Measurements from ENCODE around the gene KCNK7.

KCNK7 gene

GRCh38 chr11:65627202-65627601 lies 31.6 kb upstream of the KCNK7 start:
- no peak for DNase-seq (ENCODE audit: low read depth)

GRCh38 chr11:65625628-65626342 lies 30.2 kb upstream of the KCNK7 start:
- no peak for DNase-seq (ENCODE audit: low read depth)

GRCh38 chr11:65624931-65625627 lies 29.5 kb upstream of the KCNK7 start:
- DNase-seq (ENCODE audit: low read depth), result no peak

GRCh38 chr11:65623852-65624616 lies 28.4 kb upstream of the KCNK7 start:
- no peak for DNase-seq (ENCODE audit: low read depth)

- no peak for DNase-seq (ENCODE audit: low read depth)
These were observed 27.6 kb upstream of the KCNK7 start for GRCh38 chr11:65623177-65623576.

- no peak for DNase-seq (ENCODE audit: low read depth)
These were observed 26.4 kb upstream of the KCNK7 start for GRCh38 chr11:65622011-65622410.

- no peak for DNase-seq (ENCODE audit: low read depth)
These were observed 25.9 kb upstream of the KCNK7 start for GRCh38 chr11:65621460-65621859.

- DNase-seq (ENCODE audit: low read depth), result no peak
These were observed 25.1 kb upstream of the KCNK7 start for GRCh38 chr11:65620666-65621065.

- no peak for DNase-seq (ENCODE audit: low read depth)
These were observed 23.8 kb upstream of the KCNK7 start for GRCh38 chr11:65619281-65619928.

GRCh38 chr11:65618763-65619162 lies 23.2 kb upstream of the KCNK7 start:
- no peak for DNase-seq (ENCODE audit: low read depth)

- no peak for DNase-seq (ENCODE audit: low read depth)
These were observed 22.6 kb upstream of the KCNK7 start for GRCh38 chr11:65617990-65618751.

- no peak for DNase-seq (ENCODE audit: low read depth)
These were observed 21.7 kb upstream of the KCNK7 start for GRCh38 chr11:65617136-65617850.

- no peak for DNase-seq (ENCODE audit: low read depth)
These were observed 21.0 kb upstream of the KCNK7 start for GRCh38 chr11:65616575-65617001.

GRCh38 chr11:65615950-65616574 lies 20.5 kb upstream of the KCNK7 start:
- no peak for DNase-seq (ENCODE audit: low read depth)

- peak; percentile 100 for DNase-seq (ENCODE audit: low read depth)
These were observed 19.8 kb upstream of the KCNK7 start, which contains the start of gene PCNX3 for GRCh38 chr11:65615229-65615949. TSS of gene PCNX3 (plus strand) at chr11:65615776. CDS start at chr11:65616312, 536 bp downstream.

- no peak for DNase-seq (ENCODE audit: low read depth)
These were observed 17.7 kb upstream of the KCNK7 start for GRCh38 chr11:65613091-65613928.

GRCh38 chr11:65612691-65613090 lies 17.1 kb upstream of the KCNK7 start:
- DNase-seq (ENCODE audit: low read depth), result no peak

- DNase-seq (ENCODE audit: low read depth), result peak; percentile 42
These were observed 16.4 kb upstream of the KCNK7 start for GRCh38 chr11:65611758-65612603.

Measured in iris pigment epithelial cell (primary cell).